ENCODE results near the gene KASH5. TPM values are rescaled to one million over a fixed set of nuclear protein-coding genes. Genes with fewer than 3 reads are reported as not detected.

KASH5 gene
- total and polyA plus RNA-seq, 2 of the 4 experiments (the other 2 are of a cell fraction): not detected

DNA sequence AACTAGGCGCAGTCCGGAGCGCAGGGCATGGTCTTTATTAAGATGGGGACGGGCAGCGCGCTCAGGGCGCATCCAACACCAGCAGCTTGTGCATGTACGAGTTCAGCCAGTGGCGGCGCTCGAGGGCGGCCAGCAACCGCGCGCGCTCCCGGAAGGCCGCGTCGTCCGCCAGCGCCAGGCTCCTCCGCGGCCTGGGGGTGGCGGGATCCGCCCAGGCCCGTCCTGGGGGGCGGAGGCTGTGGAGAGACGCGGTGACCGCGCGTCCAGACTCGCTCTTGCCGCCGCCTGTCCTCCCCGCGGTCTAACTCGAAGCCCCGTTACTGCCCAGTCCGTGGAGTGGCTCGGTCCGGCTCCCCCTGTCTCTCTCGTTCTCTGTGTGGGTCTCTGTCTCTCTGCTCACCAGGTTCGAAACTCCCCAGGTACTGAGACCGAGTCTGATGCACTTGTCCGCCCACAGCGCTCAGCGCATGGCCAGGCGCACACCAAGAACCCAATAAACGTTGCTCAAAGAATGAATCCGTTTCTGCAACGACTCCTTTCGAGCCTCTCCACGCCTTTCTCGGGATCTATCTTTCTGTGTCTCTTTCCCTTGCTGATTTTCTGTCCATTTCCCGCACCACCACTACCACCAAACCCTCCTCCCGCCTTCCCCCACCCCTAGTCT is 34.5 kb downstream of the KASH5 start:
- CTCF ChIA-PET: no interaction called here
- peak; percentile 17 for DNase-seq
- TF ChIP-seq FOS (IDR thresholded peaks at IDR 0.05; ENCODE audit: low read depth, low read length): no peak
- TF ChIP-seq, protein P1, sequence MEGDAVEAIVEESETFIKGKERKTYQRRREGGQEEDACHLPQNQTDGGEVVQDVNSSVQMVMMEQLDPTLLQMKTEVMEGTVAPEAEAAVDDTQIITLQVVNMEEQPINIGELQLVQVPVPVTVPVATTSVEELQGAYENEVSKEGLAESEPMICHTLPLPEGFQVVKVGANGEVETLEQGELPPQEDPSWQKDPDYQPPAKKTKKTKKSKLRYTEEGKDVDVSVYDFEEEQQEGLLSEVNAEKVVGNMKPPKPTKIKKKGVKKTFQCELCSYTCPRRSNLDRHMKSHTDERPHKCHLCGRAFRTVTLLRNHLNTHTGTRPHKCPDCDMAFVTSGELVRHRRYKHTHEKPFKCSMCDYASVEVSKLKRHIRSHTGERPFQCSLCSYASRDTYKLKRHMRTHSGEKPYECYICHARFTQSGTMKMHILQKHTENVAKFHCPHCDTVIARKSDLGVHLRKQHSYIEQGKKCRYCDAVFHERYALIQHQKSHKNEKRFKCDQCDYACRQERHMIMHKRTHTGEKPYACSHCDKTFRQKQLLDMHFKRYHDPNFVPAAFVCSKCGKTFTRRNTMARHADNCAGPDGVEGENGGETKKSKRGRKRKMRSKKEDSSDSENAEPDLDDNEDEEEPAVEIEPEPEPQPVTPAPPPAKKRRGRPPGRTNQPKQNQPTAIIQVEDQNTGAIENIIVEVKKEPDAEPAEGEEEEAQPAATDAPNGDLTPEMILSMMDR (conservative IDR thresholded peaks at IDR 0.05; ENCODE audit: low read depth, low read length): peak; percentile 35
- peak; percentile 61 for ATAC-seq (ENCODE audit: low read depth)
- no peaks in the 10 kb centered on the region for H3K9me1 ChIP-seq (ENCODE audit: insufficient read depth, low read length)
- peaks cover 2% of the 10 kb centered on the region; the same call in 1 of the 2 replicates for H3K9me3 ChIP-seq (ENCODE audit: control insufficient read depth, insufficient read depth, low read length)
- no peak overlapping the region for H4K91ac ChIP-seq (ENCODE audit: insufficient read depth, low read depth, low read length)
- in situ Hi-C loops (cut with MboI; ENCODE audit: low sequenced_read_pairs): no loop called here
- H3K4ac ChIP-seq (ENCODE audit: low read depth, low read length): no peak overlapping the region
- H4K20me1 ChIP-seq (ENCODE audit: insufficient read depth, low read length): no peaks in the 10 kb centered on the region
- H2BK5ac ChIP-seq (ENCODE audit: low read depth, low read length, poor library complexity, severe bottlenecking): no peak overlapping the region
- no peak overlapping the region for H2AK9ac ChIP-seq (replicated peaks; ENCODE audit: low read depth, low read length, poor library complexity)
- no peaks in the 10 kb centered on the region for H3K79me1 ChIP-seq (ENCODE audit: low read depth in 1 of 2, low read length in 2 of 2)
- H3K56ac ChIP-seq (ENCODE audit: extremely low read depth, insufficient read depth, low read length): no peak overlapping the region
- H2BK15ac ChIP-seq (ENCODE audit: low read depth, low read length): no peak overlapping the region
- intact Hi-C loops (cut with micrococcal nuclease): no loop called here
- no peak overlapping the region for H3K23ac ChIP-seq (ENCODE audit: low read depth, low read length)
- H4K5ac ChIP-seq (ENCODE audit: low read depth, low read length): no peak overlapping the region
- no peak overlapping the region for H2BK20ac ChIP-seq (ENCODE audit: low read depth, low read length)
- peaks cover 94% of the 10 kb centered on the region for H3K27me3 ChIP-seq (ENCODE audit: control insufficient read depth, insufficient read depth, low read length)
- WGBS, 2 experiments (ENCODE audit: extremely low coverage in 2 of 2, insufficient read length in 1 of 2): 7% methylated on average over 35 of the region's 58 CpGs; no CpG with 5 or more reads in 1 of the 2 experiments
- POLR2A ChIA-PET (ENCODE audit: unreplicated experiment): no interaction called here
- peak overlapping the region; percentile 10; the same call in 1 of the 2 replicates for H3K4me2 ChIP-seq (ENCODE audit: low read depth, low read length)
- H2AFZ ChIP-seq (replicated peaks; ENCODE audit: low read length, poor library complexity): peak overlapping the region; percentile 81
- H3K18ac ChIP-seq (ENCODE audit: low read depth, low read length): no peak overlapping the region
- H2BK120ac ChIP-seq (ENCODE audit: low read depth, low read length): no peak overlapping the region
- no TSS peak for BruUV-seq (replicated peaks)
- peaks cover 2% of the 10 kb centered on the region; the same call in 1 of the 2 replicates for H3K4me1 ChIP-seq (ENCODE audit: control insufficient read depth, insufficient read depth, low read length)
- H3K14ac ChIP-seq (replicated peaks; ENCODE audit: low read depth, low read length): no peak overlapping the region
- no peaks in the 10 kb centered on the region for H3K36me3 ChIP-seq (ENCODE audit: control insufficient read depth, insufficient read depth, low read length)
- H4K8ac ChIP-seq (ENCODE audit: low read depth in 2 of 2, low read length in 2 of 2): no peak overlapping the region
- no peak overlapping the region for H2AK5ac ChIP-seq (ENCODE audit: low read depth, low read length)
- dilution Hi-C loops (cut with HindIII; ENCODE audit: low sequenced_read_pairs, unreplicated experiment): no loop called here
- H3K9ac ChIP-seq (ENCODE audit: low read depth, low read length): no peak overlapping the region
- H3K4me3 ChIP-seq (ENCODE audit: insufficient read depth, low read depth, low read length): no peak overlapping the region
- H3K27ac ChIP-seq (ENCODE audit: insufficient read depth, low read length): no peak overlapping the region

All from IMR-90 (cell line).